GM21529 (cell line): ENCODE results near the gene FOXN1.
A peak's percentile ranks its signal among the peaks of the same experiment; 100 is the strongest.

ENCODE experiments used
- ATAC-seq: cut with Tn5 transposase; IDR thresholded peaks from one replicate; pipeline ENCODE4 v1.9.1; 2021; ENCODE audit not compliant: unreplicated experiment

FOXN1 gene

GRCh38 chr17:28498652-28499363, 7.3 kb upstream of the FOXN1 start:
- no peak for ATAC-seq

DNA sequence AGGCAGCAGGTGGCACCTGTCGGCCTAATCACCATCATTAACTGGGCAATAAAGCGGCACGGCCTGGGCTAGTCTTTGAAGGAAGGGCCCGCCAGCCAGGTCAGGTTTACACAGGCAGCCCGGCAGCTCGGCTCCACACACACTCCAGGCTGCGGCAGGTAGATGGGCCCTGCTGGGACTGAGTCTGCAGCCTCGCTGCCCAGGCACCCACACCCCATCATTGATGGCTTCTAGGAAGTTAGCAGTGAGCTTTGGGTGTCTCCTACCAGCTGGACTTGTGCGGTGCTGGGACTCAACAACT, 6.8 kb upstream of the FOXN1 start:
- no peak for ATAC-seq

- no peak for ATAC-seq
Measured at GRCh38 chr17:28499684-28500357, 6.3 kb upstream of the FOXN1 start.

- peak; percentile 61 for ATAC-seq
Measured at GRCh38 chr17:28500712-28501379, 5.3 kb upstream of the FOXN1 start.

GRCh38 chr17:28501421-28502284, 4.5 kb upstream of the FOXN1 start:
- no peak for ATAC-seq

- no peak for ATAC-seq
Measured at GRCh38 chr17:28503420-28503819, 2.7 kb upstream of the FOXN1 start.

DNA sequence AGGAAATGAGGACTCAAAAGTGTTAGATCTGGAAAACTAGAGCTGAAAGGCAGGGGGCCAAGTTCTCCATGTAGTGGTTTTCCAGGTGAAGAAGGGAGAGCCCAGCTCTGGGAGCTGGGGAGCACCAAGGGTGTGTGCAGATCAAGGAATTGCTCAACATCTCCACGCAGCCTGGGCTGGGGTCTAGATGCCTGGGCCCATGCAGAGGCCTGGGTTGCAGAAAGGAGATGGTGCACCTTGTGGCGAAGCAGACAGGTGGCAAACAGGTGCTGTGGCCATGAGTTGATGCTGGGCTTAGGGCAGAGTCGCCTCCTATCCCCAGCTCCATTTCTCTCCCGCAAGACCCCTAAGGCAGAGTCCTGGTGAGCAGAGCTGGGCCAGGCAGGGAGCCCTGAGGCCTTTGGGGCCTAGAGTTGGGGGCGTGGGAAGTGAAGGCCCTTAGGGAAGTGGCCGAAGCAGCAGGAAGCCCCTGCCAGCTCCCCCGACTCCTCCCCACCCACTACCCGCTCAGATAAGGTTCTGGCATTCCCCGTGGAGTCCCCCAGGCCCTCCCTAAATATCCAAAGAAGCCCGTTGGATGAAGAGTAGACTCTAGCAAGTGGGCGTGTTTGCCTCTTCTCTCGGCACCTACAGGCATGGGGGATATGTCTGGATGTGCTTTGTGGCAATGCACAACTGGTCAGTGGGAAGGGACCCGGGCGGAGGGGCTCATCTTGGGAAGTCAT, 777 bp downstream of the FOXN1 start:
- ATAC-seq, result no peak

DNA sequence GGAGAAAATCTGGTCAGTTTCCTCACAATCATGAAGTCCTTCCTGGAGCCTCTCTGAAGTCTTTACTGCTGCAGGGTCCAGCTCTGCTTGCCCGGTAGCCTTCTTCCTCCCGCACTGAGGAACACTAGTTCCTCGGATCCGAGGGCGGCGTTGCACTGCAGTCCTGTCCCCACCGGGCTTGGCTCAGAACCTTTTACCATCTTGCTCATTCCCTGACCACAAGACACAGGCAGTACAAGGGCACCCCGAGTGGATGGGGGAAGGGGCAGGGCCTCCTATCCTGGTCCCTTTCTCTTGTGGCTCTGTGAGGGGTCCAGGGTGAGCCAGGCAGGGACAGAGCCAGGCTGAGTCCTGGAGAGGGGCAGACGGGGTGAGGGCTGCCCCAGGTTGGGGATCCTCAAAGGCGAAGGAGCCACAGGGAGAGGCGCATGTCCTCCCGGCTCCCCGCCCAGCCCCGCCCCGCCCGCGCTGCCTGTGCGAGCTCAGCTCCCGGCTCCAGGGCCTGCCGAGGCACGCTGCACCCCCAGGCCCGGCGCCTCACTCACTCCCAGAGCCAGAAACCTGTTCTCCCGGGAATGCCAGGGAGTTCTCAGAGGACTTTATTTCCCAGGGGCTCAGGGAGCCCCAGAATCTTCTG, 1.5 kb downstream of the FOXN1 start:
- no peak for ATAC-seq

- ATAC-seq, result no peak
Measured at GRCh38 chr17:28508211-28508724, 2.1 kb downstream of the FOXN1 start.

DNA sequence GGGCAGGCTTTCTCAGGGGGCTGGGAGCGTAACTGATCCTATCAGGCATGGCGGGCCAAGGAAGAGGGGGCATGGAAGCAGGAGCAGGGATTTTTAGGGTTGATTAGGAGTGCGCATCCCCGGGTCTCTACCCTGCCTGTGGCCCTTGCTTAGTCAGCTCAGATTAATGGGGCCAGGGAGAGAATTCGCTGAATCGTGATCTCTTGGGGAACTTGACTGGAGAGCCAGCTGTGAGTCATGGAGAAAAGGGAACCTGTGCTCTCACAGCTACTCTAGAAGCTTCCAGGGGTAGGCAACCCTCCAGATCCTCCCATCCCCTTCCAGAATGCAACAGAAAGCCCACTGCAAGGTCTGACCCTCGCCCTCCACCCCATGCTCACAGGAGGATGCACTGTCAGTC, 3.6 kb downstream of the FOXN1 start:
- ATAC-seq, result no peak

DNA sequence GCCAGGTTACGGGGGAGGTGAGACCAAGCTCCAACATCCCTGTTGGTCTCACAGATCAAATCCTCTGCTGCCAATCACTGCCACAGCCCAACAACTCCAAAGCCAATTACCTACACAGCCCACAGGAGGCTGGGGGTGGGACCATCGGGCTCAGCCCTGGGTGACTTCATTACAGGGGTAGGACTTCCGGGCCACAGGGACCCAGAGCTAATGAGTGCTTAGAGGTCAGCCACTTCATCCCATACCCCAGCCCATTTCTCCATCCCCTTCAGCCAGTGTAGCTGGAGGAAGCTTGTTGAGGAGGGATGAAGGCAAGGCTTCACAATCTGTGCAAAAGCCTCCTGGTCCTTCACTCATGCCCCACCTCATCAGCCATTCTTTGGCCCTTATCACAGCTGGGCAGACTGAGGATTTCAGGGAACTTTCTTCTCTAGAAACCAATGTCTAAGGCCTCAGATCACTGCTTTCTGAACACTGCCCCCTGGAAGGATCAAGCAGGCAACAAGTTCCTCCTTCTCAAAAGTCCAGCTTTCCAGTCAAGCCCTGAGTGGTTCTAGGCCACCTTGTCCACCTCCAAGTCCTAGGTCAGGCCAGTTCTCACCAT, 5.8 kb downstream of the FOXN1 start:
- no peak for ATAC-seq

DNA sequence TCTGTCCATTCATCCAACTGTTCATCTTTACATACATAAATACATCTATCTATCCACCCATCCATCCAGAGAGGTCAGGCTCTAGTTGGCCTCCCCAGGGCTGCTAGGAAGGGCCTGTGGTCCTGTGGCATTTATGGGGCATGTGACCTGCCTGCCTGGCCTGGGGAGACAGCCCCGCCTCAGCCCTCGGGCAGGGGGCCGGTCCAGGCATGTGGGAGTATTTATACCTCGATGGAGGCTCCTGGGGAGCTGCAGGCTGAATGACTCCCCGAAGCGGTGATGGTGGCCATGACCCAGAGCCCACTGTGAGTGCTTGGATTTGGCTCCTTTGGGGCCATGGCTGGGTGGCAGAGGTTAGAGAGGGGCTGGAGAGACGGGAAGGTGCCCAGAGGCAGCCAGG, 7.3 kb downstream of the FOXN1 start:
- no peak for ATAC-seq

DNA sequence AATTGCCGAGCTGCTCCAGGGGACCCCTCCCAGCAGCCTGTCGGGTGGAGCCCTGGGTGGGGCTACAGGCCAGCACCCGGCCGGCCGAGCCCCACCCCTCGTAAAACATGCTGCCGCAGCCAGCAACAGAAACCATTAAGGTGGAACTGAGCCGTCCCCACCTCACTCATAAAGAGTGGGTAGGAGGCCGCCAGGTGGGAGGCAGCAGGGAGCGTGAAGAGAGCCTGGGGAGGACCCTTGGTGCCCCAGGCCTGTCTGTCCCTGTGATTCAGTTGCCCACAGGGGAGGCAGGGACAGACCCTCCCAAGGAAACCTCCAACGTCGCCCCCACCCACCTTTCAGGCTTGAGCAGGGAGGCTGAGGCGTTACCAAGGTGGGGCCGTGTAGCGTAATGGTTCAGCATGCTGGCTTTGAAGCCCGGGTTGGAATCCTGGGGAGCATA, 8.4 kb downstream of the FOXN1 start:
- no peak for ATAC-seq

- ATAC-seq, result no peak
Measured at GRCh38 chr17:28515518-28515917, 9.4 kb downstream of the FOXN1 start.

GRCh38 chr17:28518132-28518531, 12.0 kb downstream of the FOXN1 start:
- ATAC-seq, result no peak

DNA sequence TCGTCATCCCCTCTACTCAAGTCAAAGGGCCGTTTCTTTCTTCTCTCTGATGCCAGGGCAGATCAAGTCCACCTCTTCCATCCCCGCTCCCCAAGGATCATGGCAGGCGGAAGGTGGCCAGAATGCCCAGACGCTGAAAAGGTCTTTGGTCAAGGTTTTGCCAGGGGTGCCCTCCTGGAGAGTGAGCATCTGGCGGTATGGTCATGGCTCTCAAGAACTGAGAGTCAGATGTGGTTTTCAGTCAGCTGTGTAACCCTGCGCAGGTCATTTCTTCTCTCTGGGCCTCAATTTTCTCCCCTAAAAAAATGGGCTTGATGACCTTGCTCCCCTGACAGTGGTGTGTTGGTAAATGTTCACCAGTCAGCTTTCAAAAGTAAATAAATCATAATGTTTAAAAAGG, 12.4 kb downstream of the FOXN1 start:
- no peak for ATAC-seq

GRCh38 chr17:28519236-28519635, 13.1 kb downstream of the FOXN1 start:
- ATAC-seq, result no peak

DNA sequence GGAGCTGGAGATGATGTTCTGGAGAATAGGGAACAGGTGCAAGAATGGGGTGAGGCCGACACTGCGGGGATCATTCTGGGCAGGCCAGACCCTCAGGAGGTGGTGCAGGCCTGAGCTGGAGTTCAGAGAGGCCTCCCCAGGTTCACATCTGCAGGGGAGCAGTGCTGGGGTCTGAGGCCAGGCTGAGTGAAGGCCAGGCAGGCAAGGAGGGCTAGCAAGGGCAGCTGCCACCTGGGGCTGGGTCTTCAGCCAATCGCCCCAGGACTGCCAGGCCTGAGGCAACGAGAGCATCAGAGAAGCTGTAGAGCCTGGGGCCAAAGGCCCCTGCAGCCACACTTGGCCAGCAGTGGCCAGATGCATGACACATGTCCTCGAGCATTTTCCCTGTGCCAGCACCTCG, 14.5 kb downstream of the FOXN1 start:
- no peak for ATAC-seq

GRCh38 chr17:28521311-28522085, 15.3 kb downstream of the FOXN1 start:
- ATAC-seq, result no peak
